Vagina (tissue), 2 donors: ENCODE results near the gene BDKRB1.

Source experiments
- CTCF ChIP-seq, 3 experiments: fragments of 450-650 bp in 2 of 3; fragments of 200-600 bp in 1 of 3; sonication (generic) in 1 of 3; IDR thresholded peaks; one replicate each; pipeline ENCODE4 v1.5.1; 2017 to 2019; ENCODE audit warnings: antibody characterized with exemption in 3 of 3, mild to moderate bottlenecking in 2 of 3, moderate library complexity in 2 of 3
- POLR2A ChIP-seq, 2 donors: fragments of 450-650 bp; IDR thresholded peaks; one replicate each; pipeline ENCODE4 v1.6.1; 2017; ENCODE audit warnings: antibody characterized with exemption in 2 of 2, mild to moderate bottlenecking in 2 of 2, moderate library complexity in 2 of 2

DNA sequence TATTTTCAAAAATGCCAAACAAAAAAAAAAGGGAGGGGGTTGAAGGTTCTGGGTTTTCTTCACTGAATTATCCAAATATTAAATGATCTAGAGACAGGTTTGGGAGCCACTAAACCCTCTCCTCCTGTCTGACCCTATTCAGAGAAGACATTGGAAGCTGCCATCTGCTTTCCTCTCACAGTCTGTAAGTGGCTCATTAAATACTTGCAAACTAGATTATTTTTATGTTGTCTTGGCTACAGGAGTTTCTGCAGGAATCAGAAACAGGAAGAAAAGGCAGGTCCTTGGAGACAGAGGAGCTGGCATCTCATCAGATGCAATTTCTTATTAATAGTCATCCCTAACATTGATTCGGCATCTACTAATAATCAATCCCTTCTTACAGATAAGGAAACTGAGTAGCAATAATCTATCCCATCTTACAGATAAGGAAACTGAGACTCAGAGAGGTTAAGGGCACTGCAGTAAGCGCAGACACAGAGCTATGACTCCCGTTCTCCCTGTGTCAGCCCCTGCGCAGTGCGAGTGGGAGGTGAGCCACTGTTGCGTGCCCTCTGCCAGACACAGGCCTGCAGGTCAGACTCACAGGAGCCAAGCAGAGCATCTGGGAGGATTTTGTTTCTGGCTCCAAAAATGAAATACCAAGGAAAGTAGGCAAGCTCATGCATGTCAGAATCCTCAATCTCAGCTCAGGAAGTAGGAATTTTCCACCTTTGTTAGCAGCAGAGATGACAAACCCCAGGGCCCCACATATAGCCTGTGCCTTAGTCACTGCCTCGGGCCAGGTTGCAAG lies 40.4 kb upstream of the BDKRB1 start:
- TF ChIP-seq CTCF (IDR thresholded peaks at IDR 0.05), result no peak
- no peak for TF ChIP-seq POLR2A (IDR thresholded peaks at IDR 0.05)
